ENCODE results near the gene NSFL1C. TPM values are rescaled to one million over a fixed set of nuclear protein-coding genes. Genes with fewer than 3 reads are reported as not detected.
A peak's percentile ranks its signal among the peaks of the same experiment; 100 is the strongest.

Gene NSFL1C
- total RNA-seq, 3 donors from 2014 or later = 70.3 to 84.1 (median 80.0) TPM

- intact Hi-C loops (cut with DNase I, micrococcal nuclease) = no loop called here
- TF ChIP-seq CTCF (IDR thresholded peaks at IDR 0.05) = no peak
Observed at GRCh38 chr20:1420066-1420465, 46.6 kb downstream of the NSFL1C start.

DNA sequence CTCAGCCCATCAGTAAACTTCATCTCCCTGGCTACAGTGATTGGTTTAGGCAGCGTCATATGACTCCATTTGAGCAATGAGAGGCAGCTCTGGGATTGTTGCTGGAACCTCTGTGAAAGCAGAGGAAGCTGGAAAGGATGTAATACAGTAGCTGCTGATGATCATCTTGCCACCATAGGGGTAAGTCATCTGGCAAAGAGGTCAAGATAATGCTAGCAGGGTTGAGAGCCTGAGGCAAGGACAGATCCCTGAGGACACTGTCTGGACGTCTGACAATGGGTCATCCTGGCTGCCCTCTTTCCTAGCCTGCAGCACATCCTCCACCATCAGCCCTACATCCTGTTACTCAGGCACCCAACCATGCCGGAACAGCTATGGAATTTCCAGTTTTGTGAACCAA lies 48.3 kb downstream of the NSFL1C start:
- intact Hi-C loops (cut with DNase I, micrococcal nuclease) = no loop called here
- no peak for ATAC-seq
- H3K4me3 ChIP-seq = no peak overlapping the region

More at GRCh38 chr20:1420066-1420465, 46.6 kb downstream of the NSFL1C start:
- no peak overlapping the region for H3K4me3 ChIP-seq
- ATAC-seq (no peak), DNase-seq (no peak)
- no peaks in the 10 kb centered on the region for H3K36me3 ChIP-seq (ENCODE audit: low read depth)
- H3K9me3 ChIP-seq = peaks cover 3% of the 10 kb centered on the region
- H3K4me1 ChIP-seq (ENCODE audit: low read depth) = no peaks in the 10 kb centered on the region

GRCh38 chr20:1417790-1418189 lies 48.9 kb downstream of the NSFL1C start:
- TF ChIP-seq CTCF (IDR thresholded peaks at IDR 0.05) = no peak
- intact Hi-C loops (cut with DNase I, micrococcal nuclease) = no loop called here
- no peaks in the 10 kb centered on the region for H3K4me1 ChIP-seq (ENCODE audit: low read depth)
- no peaks in the 10 kb centered on the region for H3K36me3 ChIP-seq (ENCODE audit: low read depth)
- H3K9me3 ChIP-seq = peaks cover 3% of the 10 kb centered on the region
- DNase-seq (no peak), ATAC-seq (no peak)
- H3K4me3 ChIP-seq = no peak overlapping the region

More for the DNA sequence above, 48.3 kb downstream of the NSFL1C start:
- peaks cover 3% of the 10 kb centered on the region for H3K9me3 ChIP-seq
- no peaks in the 10 kb centered on the region for H3K4me1 ChIP-seq (ENCODE audit: low read depth)
- DNase-seq = no peak
- no peak for TF ChIP-seq CTCF (IDR thresholded peaks at IDR 0.05)
- H3K36me3 ChIP-seq (ENCODE audit: low read depth) = no peaks in the 10 kb centered on the region

DNA sequence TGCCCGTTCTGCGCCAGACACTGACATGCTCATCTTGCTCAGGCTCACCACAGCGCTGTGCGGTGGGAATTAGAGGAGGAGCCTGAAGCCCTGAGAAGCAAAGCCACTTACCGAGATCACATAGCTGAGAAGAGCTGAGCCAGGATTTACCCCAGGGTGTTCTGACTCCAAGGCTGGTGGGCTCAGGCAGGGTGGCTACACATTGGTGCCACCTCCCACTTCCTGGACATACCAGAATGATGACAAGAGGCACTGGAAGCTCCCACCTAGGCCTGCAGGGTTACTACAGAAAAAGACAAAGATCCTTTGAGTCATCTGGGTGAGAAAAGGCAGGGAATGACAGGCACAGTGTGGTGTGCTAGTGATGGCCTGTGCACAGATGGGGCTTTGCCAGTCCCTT lies 49.4 kb downstream of the NSFL1C start:
- Histone ChIP-seq H3K4me1 (ENCODE audit: low read depth) (no peaks in the 10 kb centered on the region), H3K9me3 (peaks cover 3% of the 10 kb centered on the region), H3K36me3 (ENCODE audit: low read depth) (no peaks in the 10 kb centered on the region), H3K4me3 (no peak overlapping the region)
- no peak for TF ChIP-seq CTCF (IDR thresholded peaks at IDR 0.05)
- DNase-seq (no peak), ATAC-seq (no peak)
- intact Hi-C loops (cut with DNase I, micrococcal nuclease) = no loop called here

GRCh38 chr20:1415667-1416468 lies 50.8 kb downstream of the NSFL1C start:
- Histone ChIP-seq H3K9me3 (peaks cover 1% of the 10 kb centered on the region), H3K36me3 (ENCODE audit: low read depth) (no peaks in the 10 kb centered on the region), H3K4me3 (no peak overlapping the region), H3K4me1 (ENCODE audit: low read depth) (no peaks in the 10 kb centered on the region)
- ATAC-seq = peak; percentile 96
- no peak for DNase-seq
- intact Hi-C loops (cut with DNase I, micrococcal nuclease) = no loop called here
- TF ChIP-seq CTCF (IDR thresholded peaks at IDR 0.05) = no peak
